Activated T-cell treated with anti-CD3 and anti-CD28 coated beads for 24 hours (primary cell): ENCODE results near the gene BRCA2.
"Not testable (repeated sequence)": the region's sequence is repeated elsewhere in the genome, so short reads cannot be mapped to it uniquely, and the experiment has no call there.

Source experiments
- DNase-seq: peaks from one replicate; pipeline ENCODE4 v3.0.0-alpha.2; 2020; ENCODE audit warnings: low read depth

BRCA2 gene

DNA sequence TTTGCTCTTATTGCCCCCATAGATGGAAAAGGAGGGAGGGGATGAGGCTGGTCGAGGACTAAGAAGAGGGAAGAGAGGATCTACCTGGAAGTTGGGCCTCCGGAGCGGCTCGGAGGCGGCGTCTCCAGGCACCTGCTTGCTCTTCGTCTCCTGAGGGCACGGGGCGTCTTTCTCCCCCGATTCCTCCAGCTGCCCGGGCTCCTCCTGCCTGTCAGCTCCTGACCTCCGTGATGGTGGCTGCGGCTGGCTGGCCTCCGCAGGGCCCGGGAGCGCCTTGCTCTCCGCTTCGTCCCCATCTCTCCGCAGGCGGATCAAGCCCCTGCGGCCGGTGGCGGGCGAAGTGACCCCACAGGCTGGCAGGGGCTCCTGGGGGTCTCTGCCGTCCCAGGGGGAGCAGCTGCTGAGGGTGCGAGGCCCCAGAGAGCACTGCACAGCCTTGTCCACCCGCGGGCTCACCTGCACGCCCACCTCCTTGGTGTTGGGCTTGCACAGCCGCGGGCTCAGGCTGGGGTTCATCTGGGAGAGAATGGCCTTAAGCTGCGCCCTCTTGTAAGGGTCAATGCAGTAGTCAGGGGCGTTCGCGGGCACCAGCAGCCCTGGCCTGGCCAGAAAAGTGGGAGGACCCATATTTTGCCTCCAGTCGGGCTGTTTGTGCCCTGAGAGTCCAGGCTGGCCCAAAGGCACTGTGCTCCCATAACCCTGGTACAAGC, 4.0 kb upstream of the BRCA2 start:
- no peak for DNase-seq

DNA sequence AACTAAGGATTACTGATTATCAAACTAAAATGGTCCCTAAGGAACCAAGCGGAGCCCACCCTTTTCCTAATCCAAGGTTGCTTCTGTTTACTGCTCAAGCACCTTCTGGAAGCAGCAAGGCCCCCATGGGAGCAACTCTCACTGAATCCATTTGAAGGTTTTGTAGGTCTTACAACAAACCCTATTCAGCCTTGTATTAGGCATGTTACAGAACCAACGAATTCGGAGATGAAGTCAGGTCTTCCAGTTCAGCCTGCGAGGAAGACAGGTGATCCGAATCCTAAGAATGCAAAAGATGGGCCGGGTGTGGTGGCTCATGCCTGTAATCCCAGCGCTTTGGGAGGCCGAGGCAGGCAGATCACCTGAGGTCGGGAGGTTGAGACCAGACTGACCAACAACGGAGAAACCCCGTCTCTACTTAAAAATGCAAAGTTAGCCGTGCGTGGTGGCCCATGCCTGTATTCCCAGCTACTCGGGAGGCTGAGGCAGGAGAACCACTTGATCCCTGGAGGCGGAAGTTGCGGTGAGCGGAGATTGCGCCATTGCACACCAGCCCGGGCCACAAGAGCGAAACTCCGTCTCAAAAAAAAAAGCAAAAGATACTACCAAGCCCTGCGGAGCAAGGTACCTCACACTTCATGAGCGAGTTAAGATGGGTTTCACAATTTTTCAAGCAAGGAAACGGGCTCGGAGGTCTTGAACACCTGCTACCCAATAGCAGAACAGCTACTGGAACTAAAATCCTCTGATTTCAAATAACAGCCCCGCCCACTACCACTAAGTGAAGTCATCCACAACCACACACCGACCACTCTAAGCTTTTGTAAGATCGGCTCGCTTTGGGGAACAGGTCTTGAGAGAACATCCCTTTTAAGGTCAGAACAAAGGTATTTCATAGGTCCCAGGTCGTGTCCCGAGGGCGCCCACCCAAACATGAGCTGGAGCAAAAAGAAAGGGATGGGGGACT, 754 bp upstream of the BRCA2 start:
- DNase-seq, result peak; percentile 48

GRCh38 chr13:32316028-32316339, 676 bp downstream of the BRCA2 start:
- DNase-seq, result no peak

GRCh38 chr13:32316501-32316900, 1.2 kb downstream of the BRCA2 start:
- no peak for DNase-seq

DNA sequence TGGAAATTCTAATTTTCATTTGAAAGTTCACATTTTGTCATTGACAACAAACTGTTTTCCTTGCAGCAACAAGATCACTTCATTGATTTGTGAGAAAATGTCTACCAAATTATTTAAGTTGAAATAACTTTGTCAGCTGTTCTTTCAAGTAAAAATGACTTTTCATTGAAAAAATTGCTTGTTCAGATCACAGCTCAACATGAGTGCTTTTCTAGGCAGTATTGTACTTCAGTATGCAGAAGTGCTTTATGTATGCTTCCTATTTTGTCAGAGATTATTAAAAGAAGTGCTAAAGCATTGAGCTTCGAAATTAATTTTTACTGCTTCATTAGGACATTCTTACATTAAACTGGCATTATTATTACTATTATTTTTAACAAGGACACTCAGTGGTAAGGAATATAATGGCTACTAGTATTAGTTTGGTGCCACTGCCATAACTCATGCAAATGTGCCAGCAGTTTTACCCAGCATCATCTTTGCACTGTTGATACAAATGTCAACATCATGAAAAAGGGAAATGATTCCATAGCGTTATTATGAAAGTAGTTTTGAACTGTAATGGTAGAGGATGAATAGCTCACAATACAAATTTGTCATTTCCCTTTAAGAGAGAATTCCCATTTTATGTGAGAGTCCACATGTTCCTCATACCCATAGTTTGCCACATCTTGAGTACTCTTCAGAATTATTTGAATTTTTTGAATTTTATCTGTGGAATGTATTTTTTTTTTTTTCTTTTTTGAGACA, 2.6 kb downstream of the BRCA2 start:
- DNase-seq, result no peak

GRCh38 chr13:32320528-32320927, 5.2 kb downstream of the BRCA2 start:
- no peak for DNase-seq

DNA sequence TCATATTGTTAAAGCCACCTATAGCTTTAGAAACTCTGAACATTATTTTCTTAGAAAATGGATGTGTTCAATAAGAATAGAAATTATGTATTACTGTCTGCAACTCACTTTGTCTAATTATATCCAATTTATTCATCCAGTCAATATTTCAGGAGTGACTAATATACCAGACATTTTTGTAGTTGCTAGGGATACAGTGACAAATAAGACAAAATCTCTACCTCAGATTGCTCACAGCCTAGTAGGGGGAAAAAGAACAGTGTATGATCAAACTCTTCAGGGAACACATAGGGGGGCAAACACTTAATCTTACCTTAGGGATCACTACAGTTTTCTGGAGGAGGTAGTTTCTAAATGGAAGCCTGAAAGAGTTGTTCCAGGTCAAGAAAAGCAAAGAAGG, 8.6 kb downstream of the BRCA2 start:
- DNase-seq, result no peak

- no peak for DNase-seq
These were observed 15.1 kb downstream of the BRCA2 start for GRCh38 chr13:32330441-32330840.

- DNase-seq, result no peak
These were observed 19.4 kb downstream of the BRCA2 start for GRCh38 chr13:32334671-32335070.

- no peak for DNase-seq
These were observed 25.6 kb downstream of the BRCA2 start for GRCh38 chr13:32340914-32341313.

GRCh38 chr13:32347651-32348050, 32.3 kb downstream of the BRCA2 start:
- no peak for DNase-seq

- DNase-seq, result not testable (repeated sequence)
These were observed 35.6 kb downstream of the BRCA2 start for GRCh38 chr13:32350839-32351441.

- no peak for DNase-seq
These were observed 38.7 kb downstream of the BRCA2 start for GRCh38 chr13:32354040-32354439.

GRCh38 chr13:32355935-32356334, 40.6 kb downstream of the BRCA2 start:
- not testable (repeated sequence) for DNase-seq

- DNase-seq, result no peak
These were observed 47.3 kb downstream of the BRCA2 start for GRCh38 chr13:32362574-32362973.

DNA sequence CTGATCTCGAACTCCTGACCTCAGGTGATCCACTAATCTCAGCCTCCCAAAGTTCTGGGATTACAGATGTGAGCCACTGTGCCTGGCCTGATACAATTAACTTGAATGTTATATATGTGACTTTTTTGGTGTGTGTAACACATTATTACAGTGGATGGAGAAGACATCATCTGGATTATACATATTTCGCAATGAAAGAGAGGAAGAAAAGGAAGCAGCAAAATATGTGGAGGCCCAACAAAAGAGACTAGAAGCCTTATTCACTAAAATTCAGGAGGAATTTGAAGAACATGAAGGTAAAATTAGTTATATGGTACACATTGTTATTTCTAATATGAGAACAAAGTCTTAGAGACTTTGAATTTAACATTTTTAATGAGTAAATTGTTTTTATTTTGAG, 55.5 kb downstream of the BRCA2 start:
- no peak for DNase-seq

DNA sequence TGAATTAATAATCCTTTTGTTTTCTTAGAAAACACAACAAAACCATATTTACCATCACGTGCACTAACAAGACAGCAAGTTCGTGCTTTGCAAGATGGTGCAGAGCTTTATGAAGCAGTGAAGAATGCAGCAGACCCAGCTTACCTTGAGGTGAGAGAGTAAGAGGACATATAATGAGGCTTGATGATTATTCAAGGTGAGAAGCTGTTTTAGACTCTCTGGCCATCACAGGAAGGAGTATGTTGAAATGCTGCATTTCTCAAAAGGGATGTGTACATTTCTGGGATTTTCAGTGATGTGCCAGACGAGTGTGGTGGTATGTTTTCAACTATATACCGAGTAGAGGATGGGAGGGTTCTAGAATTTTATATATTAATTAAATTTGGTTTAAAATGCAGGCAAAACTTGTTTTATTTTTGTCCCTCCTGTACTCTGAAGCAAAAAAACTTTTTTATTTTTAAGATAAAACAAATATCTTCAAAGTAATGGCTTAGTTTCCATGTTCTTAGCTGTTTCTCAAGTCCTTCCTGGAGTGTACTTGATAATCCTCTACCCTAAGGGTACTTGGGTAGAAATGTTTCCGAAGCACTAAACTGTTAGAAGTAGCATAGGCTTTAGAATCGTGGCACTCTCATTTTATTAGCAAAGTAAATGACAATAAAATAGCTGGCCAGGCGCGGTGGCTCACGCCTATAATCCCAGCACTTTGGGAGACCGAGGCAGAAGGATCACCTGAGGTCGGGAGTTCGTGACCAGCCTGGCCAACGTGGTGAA, 61.5 kb downstream of the BRCA2 start:
- no peak for DNase-seq

DNA sequence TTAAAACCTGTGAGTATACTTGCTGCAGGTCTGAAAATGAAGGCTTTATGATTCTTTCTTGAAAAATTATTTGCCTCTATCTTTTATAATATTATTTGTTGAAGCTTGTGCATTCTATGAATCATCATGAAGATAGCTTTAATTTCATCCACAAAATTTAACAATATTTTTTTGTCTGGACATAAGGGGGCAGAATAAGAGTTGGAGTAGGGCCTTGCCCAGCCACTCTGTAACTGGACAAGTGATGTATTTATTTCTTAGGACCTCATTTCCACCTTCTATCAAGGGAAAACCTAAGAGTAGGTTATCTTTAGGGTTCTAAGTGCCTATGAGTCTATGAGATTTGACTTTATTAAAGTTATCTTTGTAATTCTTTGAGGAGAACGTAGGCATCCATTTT, 62.7 kb downstream of the BRCA2 start:
- DNase-seq, result no peak

DNA sequence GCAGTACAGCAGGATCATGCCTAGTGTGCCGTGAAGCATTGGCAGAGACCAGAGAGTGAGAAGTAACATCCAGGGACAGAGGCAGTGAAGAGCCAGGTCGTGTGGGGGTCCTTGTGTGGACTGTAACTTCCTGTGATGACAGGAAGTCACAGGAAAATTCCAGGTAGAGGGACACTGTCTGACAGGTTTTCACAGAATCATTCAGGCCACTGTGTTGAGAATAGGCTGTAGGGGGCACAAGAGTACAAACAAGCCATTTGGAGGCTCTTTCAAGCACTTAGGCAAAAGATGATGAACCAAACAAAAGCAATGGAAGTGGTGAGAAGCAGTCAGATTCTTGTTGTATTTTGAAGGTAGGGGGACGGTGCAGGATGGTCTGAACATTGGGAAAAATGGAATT, 66.2 kb downstream of the BRCA2 start:
- no peak for DNase-seq

DNA sequence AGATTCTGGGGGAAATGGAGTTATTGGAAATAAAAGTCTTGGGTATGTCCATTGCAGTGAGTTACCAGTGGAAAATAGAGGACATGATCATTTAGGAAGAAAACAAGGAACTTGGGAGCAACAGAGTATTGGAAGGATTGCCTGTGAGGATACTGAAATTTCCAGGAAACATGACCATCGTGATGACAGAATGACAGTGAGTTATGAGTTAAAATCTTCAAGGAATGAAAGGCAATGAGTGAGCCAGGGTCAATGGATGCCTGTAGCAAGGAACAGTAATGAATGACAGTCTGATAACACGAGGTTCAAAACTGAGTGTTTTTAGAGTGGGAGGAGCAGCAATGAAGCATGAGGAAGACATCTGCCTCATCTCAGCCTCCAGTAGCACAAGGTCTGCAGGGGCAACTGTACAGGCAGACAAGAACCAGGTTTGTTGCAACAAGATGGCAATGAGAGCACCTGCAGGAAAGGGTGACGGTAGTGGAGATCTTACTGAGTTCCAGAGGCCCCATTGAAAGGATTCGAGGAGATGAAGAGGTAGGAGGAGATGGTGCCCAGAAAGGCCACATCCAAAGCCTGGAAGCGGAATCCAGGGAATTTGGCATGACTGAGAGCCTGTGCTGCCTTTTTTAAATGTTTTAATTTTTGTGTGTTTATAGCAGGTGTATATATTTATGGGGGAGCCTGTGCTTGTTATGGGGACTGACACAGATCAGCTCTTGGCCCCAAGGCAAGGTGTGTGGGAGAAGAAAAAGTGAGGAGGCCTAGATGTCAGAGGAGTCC, 68.7 kb downstream of the BRCA2 start:
- no peak for DNase-seq

DNA sequence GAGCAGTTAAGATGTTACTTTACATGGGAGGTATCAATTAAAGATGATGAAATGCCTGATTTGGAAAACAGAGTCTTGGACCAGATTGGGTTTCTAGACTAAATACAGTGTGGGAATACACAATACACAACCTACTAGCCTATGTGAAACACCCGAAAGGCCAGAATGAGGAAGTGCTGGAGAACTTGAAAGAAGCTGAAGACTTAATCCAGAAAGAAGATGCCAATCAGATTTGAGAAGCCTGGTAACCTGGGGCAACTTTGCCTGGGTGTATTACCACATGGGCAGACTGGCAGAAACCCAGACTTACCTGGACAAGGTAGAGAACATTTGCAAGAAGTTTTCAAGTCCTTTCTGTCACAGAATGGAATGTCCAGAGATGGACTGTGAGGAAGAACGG, 69.4 kb downstream of the BRCA2 start:
- no peak for DNase-seq
